CD4-positive, alpha-beta T cell treated with Interleukin-6 for 4 hours (primary cell): ENCODE measurements around the gene WBP1.
"Not testable (repeated sequence)": the region's sequence is repeated elsewhere in the genome, so short reads cannot be mapped to it uniquely, and the experiment has no call there.

Source experiments
- DNase-seq: peaks from one replicate; pipeline ENCODE4 v3.0.0-alpha.2; 2020; ENCODE audit warnings: mixed read lengths

The WBP1 gene

DNA sequence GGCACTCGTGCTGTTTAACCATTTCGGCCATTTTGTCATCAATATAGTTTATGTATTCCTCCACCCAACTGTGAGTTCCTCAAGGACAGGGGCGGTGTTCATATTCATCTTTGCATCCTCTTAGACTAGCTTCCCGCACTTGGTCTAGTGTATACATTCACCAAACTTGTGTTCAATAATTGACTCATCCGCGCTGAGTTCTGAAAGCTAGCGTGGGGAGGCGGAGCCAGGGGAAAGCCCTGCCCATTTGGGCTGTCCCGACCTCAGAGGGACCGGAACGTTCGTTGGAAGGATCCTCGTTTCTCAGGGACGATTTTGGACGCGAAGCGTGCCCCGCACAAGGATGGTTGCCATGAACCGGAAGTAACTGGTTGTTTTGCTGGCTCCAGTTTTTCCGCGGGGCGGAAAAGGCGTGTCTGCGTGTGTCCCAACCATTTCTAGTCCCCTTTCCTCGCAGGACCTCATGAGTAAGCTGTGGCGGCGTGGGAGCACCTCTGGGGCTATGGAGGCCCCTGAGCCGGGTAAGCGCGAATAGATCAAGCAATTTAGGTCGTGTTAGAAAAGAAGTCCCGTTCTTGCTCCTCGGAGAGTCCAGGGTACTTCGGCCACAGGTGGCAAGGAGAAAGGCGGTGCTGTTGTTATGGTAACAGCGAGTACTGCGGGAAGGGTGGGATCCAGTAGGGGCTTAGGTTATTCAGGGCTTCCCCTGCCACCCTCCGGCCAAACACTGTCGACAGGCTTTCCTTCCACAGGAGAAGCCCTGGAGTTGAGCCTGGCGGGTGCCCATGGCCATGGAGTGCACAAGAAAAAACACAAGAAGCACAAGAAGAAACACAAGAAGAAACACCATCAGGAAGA, 3.4 kb upstream of the WBP1 start, which contains the start of gene INO80B:
Gene INO80B (plus strand): TSS at position 434 of the 858 bp plus-strand sequence. CDS start 30 bp downstream, at position 464.
- peak; percentile 97 for DNase-seq

DNA sequence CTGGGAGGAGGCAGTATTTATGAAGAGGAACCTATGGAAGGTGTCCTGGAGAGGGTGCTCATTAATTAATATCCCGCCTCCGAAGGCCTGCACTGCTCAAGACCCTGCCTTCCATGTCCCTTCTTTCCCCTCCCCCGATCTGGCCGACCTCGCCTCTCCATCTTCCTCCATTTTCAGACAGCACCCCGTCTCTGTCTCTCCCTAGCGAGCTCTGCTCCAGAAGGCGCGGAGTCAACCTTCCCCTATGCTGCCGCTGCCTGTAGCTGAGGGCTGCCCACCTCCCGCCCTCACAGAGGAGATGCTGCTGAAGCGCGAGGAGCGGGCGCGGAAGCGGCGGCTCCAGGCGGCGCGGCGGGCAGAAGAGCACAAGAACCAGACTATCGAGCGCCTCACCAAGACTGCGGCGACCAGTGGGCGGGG, 1.1 kb upstream of the WBP1 start:
- DNase-seq: no peak

DNA sequence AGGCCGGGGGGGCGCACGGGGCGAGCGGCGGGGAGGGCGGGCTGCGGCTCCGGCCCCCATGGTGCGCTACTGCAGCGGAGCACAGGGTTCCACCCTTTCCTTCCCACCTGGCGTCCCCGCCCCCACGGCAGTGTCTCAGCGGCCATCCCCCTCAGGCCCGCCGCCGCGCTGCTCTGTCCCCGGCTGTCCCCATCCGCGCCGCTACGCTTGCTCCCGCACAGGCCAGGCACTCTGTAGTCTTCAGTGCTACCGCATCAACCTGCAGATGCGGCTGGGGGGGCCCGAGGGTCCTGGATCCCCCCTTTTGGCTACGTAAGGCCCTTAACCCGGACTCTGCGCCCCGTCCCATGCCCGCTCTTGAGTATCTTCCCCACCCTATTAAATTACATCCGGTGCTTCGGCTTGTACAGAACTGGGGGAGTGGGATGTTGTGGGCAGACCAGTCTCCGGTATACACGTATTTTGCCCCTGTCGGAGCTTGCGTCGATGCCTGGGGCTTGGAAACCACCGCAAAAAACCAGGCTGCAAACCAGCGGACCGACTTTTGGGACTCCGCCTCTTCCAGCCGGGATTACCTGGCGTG, 598 bp upstream of the WBP1 start:
- DNase-seq: peak; percentile 87

DNA sequence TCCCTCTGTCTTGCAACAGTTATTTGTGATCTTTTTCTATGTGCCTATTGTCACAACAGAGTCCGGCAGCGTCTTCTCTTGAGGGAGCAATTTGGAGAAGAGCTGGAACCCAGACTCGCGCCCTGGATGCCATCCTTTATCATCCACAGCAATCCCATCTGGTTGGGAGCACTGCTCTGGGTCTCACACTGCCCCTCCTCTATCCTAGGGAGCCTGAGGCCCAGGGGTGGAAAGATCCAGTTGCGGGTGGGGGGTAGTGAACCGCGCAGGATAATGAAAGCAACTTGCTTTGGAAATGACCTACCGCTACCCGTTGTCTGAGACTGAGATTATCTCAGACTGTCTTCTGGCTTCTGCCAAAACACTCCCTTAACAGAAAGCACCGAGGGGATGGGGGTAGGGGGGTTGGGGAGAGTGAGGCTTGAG, 713 bp downstream of the WBP1 start:
- DNase-seq: no peak

DNA sequence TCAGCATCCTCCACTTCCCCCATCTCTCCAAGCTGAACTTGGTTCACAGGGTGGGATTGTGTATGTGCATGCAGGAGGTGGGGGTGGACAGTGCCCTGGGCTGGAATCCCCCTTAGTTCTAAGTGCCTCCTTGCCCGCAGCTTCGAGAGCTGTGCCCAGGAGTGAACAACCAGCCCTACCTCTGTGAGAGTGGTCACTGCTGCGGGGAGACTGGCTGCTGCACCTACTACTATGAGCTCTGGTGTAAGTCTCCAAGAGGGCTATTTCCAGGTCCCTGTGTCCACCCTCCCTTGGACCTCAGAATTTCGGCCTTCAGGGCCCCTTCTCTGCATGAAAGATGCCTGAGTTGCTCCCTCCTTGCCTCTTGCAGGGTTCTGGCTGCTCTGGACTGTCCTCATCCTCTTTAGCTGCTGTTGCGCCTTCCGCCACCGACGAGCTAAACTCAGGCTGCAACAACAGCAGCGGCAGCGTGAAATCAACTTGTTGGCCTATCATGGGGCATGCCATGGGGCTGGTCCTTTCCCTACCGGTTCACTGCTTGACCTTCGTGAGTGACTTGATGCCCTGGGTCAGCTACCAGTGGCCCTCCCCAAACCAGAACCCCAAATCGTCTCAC, 1.4 kb downstream of the WBP1 start:
- DNase-seq: not testable (repeated sequence)

DNA sequence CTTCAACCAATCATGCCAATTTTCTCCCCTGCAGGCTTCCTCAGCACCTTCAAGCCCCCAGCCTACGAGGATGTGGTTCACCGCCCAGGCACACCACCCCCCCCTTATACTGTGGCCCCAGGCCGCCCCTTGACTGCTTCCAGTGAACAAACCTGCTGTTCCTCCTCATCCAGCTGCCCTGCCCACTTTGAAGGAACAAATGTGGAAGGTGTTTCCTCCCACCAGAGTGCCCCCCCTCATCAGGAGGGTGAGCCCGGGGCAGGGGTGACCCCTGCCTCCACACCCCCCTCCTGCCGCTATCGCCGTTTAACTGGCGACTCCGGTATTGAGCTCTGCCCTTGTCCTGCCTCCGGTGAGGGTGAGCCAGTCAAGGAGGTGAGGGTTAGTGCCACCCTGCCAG, 1.9 kb downstream of the WBP1 start:
- DNase-seq: not testable (repeated sequence)

DNA sequence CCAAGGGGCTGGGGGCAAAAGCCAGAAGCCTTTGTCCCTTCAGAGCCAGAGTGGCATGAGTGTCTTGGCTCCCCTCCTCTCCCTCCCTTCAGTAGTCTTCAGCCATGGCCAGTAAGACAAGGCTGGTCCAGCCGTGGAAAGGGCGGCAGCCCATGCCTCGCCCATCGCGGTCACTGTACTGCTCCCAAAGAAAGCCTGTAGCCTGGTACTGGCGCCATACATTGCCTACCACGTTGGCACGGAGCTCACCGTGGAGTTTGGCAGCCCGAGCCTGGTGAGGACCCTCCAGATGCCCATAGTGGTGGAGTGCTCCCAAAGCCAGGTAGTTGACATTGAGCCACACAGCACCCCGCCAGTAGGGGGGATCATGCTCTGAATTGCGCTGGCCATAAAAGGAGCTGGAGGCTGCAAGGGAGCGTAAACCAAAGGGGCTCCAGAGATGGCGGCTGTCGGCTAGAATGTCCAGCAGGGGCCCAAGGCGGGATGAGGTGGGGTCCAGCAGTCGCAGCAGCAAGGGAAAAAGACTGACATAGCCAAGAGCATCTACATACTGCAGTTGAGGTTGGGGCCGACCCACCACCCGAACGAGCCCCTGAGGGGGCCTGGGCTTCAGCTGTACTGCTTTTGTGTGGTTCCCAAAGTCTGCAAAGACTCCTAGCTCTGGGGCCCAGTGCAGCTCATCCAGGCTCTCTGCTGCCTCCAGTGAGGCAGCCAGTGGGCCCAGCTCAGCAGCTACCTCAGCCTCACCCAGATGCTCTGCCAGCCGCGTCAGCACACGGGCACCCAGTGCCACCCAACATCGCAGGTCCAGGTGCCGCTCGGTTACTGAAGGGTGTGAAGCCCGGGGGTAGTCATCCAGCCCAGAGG, 3.2 kb downstream of the WBP1 start:
- DNase-seq: no peak

DNA sequence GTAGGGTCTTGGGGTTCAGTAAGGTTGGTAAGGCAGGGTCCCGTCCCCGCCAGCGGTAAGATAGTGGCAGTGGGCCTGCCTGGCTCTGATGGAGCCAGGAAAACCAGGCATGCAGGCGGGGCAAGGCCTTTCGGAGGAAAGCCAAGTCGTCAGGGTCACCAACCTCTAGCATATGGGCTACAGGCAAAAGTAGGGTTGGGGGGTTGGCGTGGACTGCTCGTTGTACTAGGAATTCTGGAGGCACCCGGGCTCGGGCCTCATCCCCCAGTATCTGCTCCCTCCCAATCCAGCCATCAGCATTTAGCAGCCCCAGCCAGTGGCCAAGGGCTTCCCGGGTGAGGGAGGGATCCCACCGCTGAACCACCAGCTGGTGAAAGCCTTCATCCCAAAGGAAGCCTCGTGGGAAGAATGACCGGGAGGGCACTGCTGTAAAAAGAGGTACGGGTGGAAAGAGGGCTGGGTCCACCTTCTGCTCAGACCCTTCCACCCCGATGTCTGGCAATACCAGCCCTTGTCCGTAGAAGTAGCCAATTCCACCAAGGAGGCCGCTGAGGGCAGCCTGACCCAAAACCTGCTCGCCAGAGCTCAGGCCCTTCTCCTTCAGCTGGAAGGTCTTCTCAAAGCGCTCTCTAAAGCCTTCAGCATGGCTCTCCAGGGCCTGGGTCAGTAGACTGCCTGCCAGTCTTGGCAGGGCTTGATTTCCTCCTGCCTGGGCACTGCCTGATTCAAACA, 4.0 kb downstream of the WBP1 start:
- no peak for DNase-seq

DNA sequence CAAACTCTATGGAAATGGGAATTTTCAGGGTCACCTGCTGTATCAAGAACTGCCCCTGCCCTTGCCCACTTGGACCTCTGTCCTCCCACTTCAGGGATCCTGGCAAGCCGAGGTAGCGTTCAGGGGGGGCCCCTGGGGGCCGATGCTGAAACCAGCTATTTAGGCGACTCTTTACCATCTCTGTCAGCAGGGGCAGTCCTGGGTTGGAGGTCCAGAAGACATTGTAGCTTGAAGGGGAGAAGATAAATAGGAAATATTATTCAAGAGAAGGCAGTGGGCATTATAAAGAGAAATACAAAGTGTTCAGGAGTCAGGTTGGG, 4.5 kb downstream of the WBP1 start:
- DNase-seq: no peak

DNA sequence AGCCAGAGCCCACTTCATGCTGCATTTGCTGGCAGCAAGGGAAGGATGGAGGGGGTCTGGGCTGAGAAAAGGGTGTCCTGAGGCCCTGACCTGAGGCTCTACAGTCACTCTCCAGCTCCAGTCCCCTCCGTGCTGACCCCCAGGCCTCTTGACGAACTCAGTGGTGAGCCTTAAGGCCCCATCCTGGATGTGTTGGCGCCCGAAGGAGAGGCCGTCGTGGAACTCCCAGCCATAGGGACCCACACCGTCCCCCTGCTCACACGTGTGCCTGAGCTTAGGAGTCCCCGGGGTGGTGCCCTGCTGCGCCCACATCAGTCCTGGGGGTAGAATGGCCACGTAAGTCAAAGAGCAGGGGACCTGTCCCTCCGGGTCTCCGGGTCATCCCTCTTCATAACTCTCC, 6.2 kb downstream of the WBP1 start:
- no peak for DNase-seq

DNA sequence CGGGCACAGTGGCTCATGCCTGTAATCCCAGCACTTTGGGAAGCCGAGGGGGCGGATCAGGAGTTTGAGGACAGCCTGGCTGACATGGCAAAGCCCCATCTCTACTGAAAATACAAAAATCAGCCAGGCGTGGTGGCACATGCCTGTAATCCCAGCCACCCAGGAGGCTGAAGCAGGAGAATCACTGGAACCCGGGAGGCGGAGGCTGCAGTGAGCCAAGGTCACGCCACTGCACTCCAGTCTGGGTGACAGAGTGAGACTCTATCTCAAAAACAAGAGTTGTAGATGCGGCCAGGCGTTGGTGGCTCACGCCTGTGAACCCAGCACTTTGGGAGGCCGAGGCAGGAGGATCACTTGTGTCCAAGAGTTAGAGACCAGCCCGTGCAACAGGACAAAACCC, 12.5 kb downstream of the WBP1 start:
- DNase-seq: not testable (repeated sequence)

DNA sequence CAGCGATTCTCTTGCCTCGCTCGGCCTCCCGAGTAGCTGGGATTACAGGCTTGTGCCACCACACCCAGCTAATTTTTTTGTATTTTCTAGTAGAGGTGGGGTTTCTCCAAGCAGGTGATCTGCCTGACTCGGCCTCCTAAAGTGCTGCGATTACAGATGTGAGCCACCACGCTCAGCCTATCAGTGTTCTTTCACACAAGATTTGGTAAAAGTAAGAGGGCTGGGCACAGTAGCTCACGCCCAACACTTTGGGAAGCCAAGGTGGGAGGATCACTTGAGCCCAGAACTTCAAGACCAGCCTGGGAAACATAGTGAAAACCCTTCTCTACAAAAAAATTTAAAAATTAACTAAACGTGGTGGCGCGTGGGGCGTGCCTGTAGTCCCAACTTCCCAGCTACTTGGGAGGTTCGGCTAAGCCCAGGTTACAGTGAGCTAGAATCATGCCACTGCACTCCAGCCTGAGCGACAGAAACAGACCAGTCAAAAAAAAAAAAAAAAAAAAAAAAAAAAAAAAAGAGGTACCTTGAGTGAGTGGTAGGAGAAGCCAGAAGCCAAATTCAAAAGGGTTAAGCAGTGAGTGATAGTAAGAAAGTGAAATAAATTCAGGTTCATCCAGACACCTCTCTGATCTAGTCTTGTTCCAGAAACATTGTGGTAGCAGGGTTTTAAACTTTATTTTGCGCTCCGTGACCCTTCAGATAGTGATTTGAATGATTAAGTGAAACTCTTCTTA, 13.3 kb downstream of the WBP1 start:
- DNase-seq: no peak

DNA sequence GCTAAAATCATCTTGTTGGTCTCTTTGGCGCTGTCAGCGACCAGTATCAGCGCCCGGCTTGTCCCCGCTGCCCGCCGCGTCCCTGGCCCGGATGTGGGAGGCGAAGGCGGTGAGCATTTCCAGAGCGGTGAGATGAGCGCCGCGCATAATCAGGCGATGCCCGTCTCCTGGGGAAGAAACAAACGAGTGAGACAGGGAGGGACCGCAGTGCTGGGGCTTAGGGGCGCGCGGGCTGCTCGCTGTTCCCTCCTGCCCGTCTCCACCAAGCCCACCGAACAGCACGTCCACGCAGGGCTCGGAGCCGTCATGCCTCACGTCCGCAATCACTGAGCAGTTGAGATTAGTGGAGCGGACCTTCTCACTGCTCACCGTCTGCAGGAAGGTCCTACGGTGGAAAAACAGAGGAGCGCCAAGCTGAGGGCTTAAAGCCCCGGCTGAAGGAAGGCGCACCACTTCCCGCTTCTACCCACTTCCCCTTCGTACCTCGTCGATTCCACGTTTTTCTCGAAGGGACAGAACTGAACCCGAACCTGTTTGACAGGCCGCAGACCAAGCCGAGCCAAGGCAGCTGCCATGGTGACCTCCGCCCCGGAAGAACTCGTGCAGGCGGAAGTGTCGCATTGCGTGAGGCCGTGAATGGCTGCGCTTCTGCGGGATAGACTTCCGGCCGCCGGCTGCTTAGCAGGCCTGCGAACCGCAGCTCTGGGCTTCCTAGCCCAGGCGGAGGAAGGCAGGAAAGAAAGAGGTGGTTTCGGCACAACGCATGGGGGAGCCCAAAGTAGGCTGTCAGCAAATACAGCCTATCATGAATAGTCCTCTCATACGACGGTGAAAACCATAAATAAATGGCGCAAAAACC, 14.1 kb downstream of the WBP1 start, which contains the start of gene MRPL53:
Gene MRPL53 (minus strand): TSS at position 595 of the 859 bp plus-strand sequence. CDS start 20 bp downstream, at position 575.
- DNase-seq: peak; percentile 96

DNA sequence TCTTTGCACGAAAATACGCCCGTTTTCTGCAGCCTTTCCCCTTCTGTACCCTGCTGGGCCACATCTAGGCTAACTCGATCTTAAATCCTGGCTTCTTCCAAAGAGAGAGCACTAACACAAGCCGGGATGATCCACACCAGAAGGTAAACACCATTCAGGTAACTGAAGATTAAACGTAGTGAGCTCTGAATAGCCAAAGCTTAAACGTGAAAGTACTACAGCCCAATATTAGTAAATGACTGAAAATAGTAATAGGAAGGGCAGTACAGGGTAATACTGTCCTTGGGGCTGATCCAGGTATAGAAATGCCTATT, 14.7 kb downstream of the WBP1 start:
- DNase-seq: no peak

DNA sequence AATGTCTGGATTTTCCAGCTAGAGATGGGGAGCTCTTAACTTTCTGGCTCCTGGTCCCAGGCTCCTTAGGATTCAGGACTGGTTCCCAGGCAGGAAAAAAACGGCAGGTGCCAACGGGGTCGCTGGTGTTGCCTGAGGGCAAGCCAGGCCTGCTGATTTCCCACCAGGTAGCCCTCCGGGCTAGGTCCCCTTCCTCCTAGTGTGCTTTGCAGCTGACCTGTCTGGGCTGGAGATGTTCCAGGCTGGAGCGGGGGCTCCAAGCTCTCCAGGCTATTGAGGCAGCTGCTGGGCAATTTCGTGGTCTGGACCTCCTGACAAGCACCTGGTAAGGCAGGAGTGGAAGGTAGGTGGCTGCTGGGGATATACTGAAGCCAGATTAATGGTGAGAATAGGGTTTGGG, 16.2 kb downstream of the WBP1 start:
- no peak for DNase-seq

DNA sequence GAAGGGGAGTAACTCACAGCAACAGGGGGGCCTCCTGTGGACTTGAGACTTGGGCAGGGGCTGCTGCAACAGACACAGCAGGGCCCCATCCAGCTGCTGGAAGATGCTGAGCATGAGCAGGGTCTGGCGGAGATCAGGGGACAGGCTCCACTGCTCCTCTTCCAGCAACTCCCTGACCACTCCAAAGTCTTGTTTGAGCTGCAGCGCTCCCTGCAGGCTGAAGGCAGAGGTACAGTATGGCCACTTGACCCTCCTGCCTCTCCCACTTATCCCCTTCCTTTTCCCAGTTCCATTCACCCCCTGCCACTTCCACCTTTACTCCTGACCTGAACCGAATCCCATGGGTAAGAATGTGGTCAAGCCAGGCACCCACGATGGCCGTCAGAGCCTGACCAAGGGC, 16.7 kb downstream of the WBP1 start:
- DNase-seq: no peak

DNA sequence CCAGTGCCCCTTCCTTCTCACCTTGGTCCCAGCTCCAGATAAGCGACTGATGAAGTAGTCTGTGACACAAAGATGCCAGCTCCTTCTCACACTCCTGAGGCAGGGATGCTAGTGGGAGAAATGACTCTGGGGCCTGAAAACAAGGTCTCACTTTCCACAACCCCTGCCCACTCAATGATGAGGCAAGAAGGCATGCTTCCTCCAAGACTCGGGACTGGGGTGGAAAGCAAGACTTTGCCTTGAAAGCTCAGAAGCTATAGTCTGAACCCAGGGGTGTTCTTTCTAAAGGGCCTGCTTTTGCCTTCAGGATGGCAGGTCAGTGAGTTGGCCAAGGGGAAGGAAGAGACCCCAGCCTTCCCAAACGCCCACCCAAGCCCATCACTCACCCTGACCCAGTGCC, 23.2 kb downstream of the WBP1 start:
- no peak for DNase-seq

DNA sequence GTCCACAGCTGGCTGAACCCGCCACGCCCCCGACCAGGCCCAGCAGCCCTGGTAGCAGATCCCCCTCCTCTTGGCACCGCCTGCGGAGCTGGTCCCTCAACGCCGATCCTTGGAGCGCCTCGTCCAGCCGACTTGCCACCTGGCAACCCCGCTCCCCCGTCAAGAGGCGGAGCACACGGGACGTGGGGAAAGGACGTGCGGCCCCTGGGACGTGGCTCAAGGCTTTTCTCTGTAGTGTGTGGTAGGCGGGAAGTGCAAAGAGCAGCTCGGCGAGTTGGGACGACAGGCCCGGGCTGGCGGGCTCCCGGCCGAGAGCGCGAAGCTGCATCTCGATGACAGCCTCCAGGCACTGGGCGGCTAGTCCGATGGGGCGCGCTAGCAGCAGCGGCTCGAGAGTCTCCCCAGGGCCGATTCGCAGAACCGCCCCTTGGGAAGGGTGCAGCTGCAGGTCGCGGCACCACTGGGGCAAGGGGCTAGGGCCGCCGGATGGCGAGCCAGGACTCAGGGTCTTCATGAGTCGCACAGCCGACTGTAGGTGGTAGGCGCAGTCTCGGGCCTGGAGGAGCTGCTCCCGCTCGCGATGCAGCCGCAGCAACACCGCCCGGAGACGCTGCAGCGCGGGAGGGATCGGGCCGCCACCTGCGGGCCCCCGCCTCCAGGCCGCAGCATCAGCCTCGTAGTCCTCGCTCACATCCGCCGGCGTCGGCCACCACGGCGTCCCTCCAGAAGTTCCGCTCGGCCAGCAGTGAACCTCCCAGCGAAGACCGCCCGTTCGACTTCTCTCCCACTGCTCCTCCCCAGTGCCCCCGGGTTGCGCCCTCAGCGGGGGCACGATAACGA, 23.9 kb downstream of the WBP1 start:
- DNase-seq: peak; percentile 56

DNA sequence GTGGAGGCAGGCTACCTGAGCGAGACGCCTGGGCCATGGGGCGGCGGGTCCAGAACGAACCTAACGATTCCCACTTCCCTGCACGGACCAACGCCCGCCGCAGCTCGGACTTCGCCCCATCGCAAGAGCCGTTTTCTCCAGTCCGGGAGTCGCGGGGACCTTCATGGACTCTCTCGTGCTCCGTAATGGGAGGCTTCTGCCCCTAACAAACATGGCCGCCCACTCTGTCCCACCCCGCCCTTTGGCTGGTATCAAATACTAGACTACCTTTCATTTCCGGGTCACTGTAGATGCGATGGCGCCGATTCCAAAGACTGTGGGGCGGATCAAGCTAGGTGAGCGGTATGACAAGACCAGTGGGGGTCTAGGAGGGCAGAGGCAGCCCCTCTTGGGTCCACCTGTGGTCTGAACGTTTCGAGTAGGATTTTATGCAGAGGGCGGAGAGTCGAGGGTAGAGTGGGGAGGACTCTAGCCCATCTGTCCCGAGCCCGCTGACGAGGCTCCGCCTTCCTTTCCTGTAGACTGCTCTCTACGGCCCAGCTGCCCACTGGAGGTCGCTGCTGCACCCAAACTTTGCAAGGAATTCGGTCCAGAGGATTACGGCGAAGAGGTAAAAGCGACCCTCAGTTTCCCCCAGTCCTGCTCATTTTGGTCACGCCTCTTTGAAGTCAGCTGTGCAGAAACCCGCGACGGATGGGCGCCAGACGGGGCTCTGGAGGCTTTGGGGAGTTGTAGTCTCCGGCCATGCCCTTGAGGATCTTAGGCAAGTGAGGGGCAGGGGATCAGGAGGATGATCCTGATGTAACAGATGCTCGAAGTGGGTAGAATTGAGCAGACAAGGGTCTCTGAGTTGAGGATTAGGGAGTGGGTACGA, 24.8 kb downstream of the WBP1 start, which contains the start of the genes CCDC142 and TTC31:
Gene CCDC142 (minus strand): TSS at position 198 of the 874 bp plus-strand sequence. CDS start 161 bp downstream, at position 37.
Gene TTC31 (plus strand): TSS at position 281 of the 874 bp plus-strand sequence. CDS start 15 bp downstream, at position 296.
- DNase-seq: peak; percentile 95
